Measurements from ENCODE around the gene ADAMTSL1.

GRCh38 chr9:18920141-18921084 lies 446.5 kb downstream of the ADAMTSL1 start:
- no peak for TF ChIP-seq POLR2A (IDR thresholded peaks at IDR 0.05)
- no peak for TF ChIP-seq CTCF (IDR thresholded peaks at IDR 0.05)
- TF ChIP-seq POLR2AphosphoS5 (IDR thresholded peaks at IDR 0.05) = no peak

Measured in transverse colon (tissue), 4 donors.